ENCODE measurements around the gene RPIA. TPM values are rescaled to one million over a fixed set of nuclear protein-coding genes. Genes with fewer than 3 reads are reported as not detected.
A peak's percentile ranks its signal among the peaks of the same experiment; 100 is the strongest.
"Not testable (repeated sequence)": the region's sequence is repeated elsewhere in the genome, so short reads cannot be mapped to it uniquely, and the experiment has no call there.

RPIA gene
- 10 to 100 TPM; 16.8 to 18.4 TPM for total RNA-seq
- 10 to 100 TPM; 18.4 to 25.3 TPM for polyA plus RNA-seq
- long read RNA-seq, donor 1, transcript RPIA-201 (9 exons, 1,848 nt) = major isoform, 21 of 21 reads
- long read RNA-seq, donor 1, partial matches to known transcripts = 0 of 21 reads
- long read RNA-seq, donor 1, other reads (novel, unspliced or antisense) = 0 of 21 reads
- long read RNA-seq, donor 2, transcript RPIA-201 (9 exons, 1,848 nt) = major isoform, 7 of 13 reads
- long read RNA-seq, donor 2, partial matches to known transcripts = 6 of 13 reads
- long read RNA-seq, donor 2, other reads (novel, unspliced or antisense) = 0 of 13 reads
- long read RNA-seq, donor 3, transcript RPIA-201 (9 exons, 1,848 nt) = major isoform, 7 of 7 reads
- long read RNA-seq, donor 3, partial matches to known transcripts = 0 of 7 reads
- long read RNA-seq, donor 3, other reads (novel, unspliced or antisense) = 0 of 7 reads
- long read RNA-seq, donor 4, transcript RPIA-201 (9 exons, 1,848 nt) = major isoform, 6 of 6 reads
- long read RNA-seq, donor 4, partial matches to known transcripts = 0 of 6 reads
- long read RNA-seq, donor 4, other reads (novel, unspliced or antisense) = 0 of 6 reads
- long read RNA-seq, donor 5, transcript RPIA-201 (9 exons, 1,848 nt) = major isoform, 12 of 28 reads
- long read RNA-seq, donor 5, partial matches to known transcripts = 16 of 28 reads
- long read RNA-seq, donor 5, other reads (novel, unspliced or antisense) = 0 of 28 reads

DNA sequence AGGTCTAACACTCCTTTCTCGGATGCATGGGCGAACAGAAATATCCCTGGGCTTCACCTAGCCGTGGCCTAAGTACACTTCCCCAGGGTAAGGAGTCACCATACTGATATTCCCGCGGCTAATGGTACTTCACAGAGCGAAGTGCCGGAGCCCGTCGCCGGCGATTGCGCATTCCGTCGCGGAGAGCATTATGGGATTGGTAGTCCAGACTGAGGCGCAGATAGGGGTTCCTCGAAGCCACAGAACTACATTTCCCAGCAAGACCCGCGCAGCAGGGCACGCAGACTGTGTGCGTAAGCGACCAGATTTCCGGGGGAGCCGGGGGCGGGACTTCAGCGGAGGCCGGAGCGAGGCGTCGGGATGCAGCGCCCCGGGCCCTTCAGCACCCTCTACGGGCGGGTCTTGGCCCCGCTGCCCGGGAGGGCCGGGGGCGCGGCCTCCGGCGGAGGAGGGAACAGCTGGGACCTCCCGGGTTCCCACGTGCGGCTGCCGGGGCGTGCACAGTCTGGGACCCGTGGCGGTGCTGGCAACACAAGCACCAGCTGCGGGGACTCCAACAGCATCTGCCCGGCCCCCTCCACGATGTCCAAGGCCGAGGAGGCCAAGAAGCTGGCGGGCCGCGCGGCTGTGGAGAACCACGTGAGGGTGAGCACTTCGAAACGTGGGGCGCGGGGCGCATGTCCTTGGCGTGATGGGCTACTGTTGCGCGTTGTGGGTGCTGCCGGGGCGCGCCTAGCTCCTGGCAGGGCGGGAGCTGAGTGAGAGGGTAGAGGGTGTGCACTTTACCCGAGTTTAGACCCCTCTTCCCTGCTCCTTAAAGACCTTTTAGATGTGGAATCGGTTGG, at the start of gene RPIA:
Gene RPIA, plus strand, starts transcription at position 335 of the 845 bp plus-strand sequence. Its CDS starts 26 bp downstream, at position 361.
- no peaks in the 10 kb centered on the region for H3K9me3 ChIP-seq (ENCODE audit: control insufficient read depth in 4 of 4, insufficient read depth in 3 of 4, low read length in 3 of 4)
- ATAC-seq (ENCODE audit: insufficient read depth, low FRiP score) (peak; percentile 99), DNase-seq (peak; percentile 99)
- 0 to 1% methylated on average over 64 to 71 of the region's 71 CpGs for WGBS, 2 donors
- H3K4me3 ChIP-seq = peak within 1 kb of the TSS; percentile 88
- TF ChIP-seq, protein P1, sequence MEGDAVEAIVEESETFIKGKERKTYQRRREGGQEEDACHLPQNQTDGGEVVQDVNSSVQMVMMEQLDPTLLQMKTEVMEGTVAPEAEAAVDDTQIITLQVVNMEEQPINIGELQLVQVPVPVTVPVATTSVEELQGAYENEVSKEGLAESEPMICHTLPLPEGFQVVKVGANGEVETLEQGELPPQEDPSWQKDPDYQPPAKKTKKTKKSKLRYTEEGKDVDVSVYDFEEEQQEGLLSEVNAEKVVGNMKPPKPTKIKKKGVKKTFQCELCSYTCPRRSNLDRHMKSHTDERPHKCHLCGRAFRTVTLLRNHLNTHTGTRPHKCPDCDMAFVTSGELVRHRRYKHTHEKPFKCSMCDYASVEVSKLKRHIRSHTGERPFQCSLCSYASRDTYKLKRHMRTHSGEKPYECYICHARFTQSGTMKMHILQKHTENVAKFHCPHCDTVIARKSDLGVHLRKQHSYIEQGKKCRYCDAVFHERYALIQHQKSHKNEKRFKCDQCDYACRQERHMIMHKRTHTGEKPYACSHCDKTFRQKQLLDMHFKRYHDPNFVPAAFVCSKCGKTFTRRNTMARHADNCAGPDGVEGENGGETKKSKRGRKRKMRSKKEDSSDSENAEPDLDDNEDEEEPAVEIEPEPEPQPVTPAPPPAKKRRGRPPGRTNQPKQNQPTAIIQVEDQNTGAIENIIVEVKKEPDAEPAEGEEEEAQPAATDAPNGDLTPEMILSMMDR (IDR thresholded peaks at IDR 0.05; ENCODE audit: control extremely low read depth, extremely low read depth) = peak; percentile 47
- H3K27me3 ChIP-seq (ENCODE audit: control insufficient read depth in 3 of 3, insufficient read depth in 3 of 3, low read length in 2 of 3) = no peaks in the 10 kb centered on the region
- peak within 1 kb of the TSS; percentile 73 to 98 for H3K27ac ChIP-seq (ENCODE audit: low read depth in 1 of 2, low read length in 1 of 2)
- H3K4me1 ChIP-seq (ENCODE audit: control insufficient read depth in 5 of 5, insufficient read depth in 5 of 5, low read length in 5 of 5) = peaks cover 7 to 13% (median 10%) of the 10 kb centered on the region in 5 donors
- peak within 1 kb of the TSS; percentile 70 to 83 for H3K9ac ChIP-seq (ENCODE audit: insufficient read depth in 1 of 2, low read length in 2 of 2)
- H3K36me3 ChIP-seq (ENCODE audit: control insufficient read depth in 4 of 4, insufficient read depth in 4 of 4, low read length in 4 of 4) = peaks cover 0 to 2% (median 0%) of the 10 kb centered on the region in 4 donors

DNA sequence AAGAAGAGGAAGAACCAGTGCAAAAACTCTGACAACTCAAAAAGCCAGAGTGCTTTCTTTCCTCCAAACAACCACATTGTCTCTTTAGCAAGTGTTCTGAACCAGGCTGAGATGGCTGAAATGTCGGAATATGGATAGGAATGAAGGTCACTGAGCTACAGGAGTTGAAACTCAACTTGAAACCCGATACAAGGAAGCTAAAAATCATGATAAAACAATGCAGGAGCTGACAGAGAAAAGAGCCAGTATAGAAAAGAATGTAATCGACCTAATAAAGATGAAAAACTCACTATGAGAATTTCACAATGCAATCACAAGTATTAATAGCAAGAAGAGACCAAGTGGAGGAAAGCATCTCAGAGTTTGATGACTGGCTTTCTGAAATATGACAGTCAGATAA, 49.2 kb upstream of the RPIA start:
- H3K27ac ChIP-seq (ENCODE audit: low read depth in 1 of 2, low read length in 1 of 2) = no peak overlapping the region
- TF ChIP-seq, protein P1 (IDR thresholded peaks at IDR 0.05; ENCODE audit: control extremely low read depth, extremely low read depth) = no peak
- H3K9ac ChIP-seq (ENCODE audit: insufficient read depth in 1 of 2, low read length in 2 of 2) = no peak overlapping the region
- no peak overlapping the region for H3K4me3 ChIP-seq
- ATAC-seq (ENCODE audit: insufficient read depth, low FRiP score) = no peak
- H3K36me3 ChIP-seq (ENCODE audit: control insufficient read depth in 4 of 4, insufficient read depth in 4 of 4, low read length in 4 of 4) = no peaks in the 10 kb centered on the region
- WGBS, 2 donors = 71 to 83% methylated on average over 3 of the region's 3 CpGs
- no peaks in the 10 kb centered on the region for H3K27me3 ChIP-seq (ENCODE audit: control insufficient read depth in 3 of 3, insufficient read depth in 3 of 3, low read length in 2 of 3)
- no peak for DNase-seq
- H3K4me1 ChIP-seq (ENCODE audit: control insufficient read depth in 5 of 5, insufficient read depth in 5 of 5, low read length in 5 of 5) = no peaks in the 10 kb centered on the region
- H3K9me3 ChIP-seq (ENCODE audit: control insufficient read depth in 4 of 4, insufficient read depth in 3 of 4, low read length in 3 of 4) = no peaks in the 10 kb centered on the region

DNA sequence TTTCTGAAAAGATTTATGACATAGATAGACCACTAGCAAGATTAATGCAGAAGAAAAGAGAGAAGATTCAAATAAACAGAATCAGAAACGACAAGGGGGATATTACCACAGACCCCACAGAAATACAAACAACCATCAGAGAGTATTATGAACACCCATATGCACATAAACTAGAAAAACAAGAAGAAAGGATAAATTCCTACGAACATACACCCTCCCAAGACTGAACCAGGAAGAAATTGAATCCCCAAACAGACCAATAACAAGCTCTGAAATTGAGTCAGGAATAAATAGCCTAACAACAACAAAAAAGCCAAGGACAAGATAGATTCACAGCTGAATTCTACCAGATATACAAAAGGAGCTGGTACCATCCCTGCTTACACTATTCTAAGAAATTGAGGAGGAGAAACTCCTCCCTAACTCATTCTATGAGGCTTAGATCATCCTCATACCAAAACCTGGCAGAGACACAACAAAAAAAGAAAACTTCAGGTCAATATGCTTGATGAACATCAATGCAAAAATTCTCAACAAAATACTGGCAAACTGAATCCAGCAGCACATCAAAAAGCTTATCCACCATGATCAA, 46.1 kb upstream of the RPIA start:
- H3K9me3 ChIP-seq (ENCODE audit: control insufficient read depth in 4 of 4, insufficient read depth in 3 of 4, low read length in 3 of 4); DNase-seq; H3K36me3 ChIP-seq (ENCODE audit: control insufficient read depth in 4 of 4, insufficient read depth in 4 of 4, low read length in 4 of 4); H3K4me1 ChIP-seq (ENCODE audit: control insufficient read depth in 5 of 5, insufficient read depth in 5 of 5, low read length in 5 of 5); H3K9ac ChIP-seq (ENCODE audit: insufficient read depth in 1 of 2, low read length in 2 of 2); H3K27ac ChIP-seq (ENCODE audit: low read depth in 1 of 2, low read length in 1 of 2); ATAC-seq (ENCODE audit: insufficient read depth, low FRiP score); H3K4me3 ChIP-seq; H3K27me3 ChIP-seq (ENCODE audit: control insufficient read depth in 3 of 3, insufficient read depth in 3 of 3, low read length in 2 of 3): not testable (repeated sequence)
- WGBS, 2 donors = 63 to 86% methylated on average over 2 of the region's 2 CpGs
